ENCODE measurements around the gene PCBP3. TPM values are rescaled to one million over a fixed set of nuclear protein-coding genes. Genes with fewer than 3 reads are reported as not detected.

The PCBP3 gene
- polyA plus RNA-seq, 1 donor (not counting 4 experiments of a cell fraction or from before 2014, with no cell fraction given): 0.25 TPM

DNA sequence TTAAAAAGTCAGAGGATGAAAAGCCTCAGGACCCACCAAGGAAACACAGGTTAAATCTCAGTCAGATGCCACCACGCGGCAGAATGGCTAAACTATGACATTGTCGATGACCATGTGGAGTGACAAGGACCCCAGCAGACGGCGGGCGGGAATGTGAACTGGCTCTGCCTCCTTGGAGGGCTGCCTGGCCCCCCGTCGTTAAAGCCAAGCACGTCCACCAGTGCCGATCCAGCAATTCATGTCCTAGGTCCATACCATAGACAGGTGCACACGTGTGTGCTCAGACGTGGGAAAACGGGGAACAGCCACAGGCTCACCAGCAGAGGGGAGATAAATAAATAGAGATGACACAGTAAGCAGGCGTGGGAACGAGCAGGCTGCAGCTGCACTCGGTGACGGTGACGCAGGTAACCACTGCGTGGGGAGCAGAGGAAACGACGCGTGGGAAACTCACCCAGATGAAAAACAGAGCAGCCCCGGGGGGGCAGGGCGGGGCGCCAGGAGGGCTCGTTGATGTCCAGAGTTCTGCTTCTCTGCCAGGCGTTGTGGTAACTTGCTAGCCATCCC, 28.3 kb upstream of the PCBP3 start:
- dilution Hi-C loops (cut with MboI; ENCODE audit: extremely low pct_ligation_motif_present, low sequenced_read_pairs): no loop called here
- Histone ChIP-seq H3K27ac (ENCODE audit: control insufficient read depth, insufficient read depth, low read length) (no peak overlapping the region), H3K27me3 (ENCODE audit: control insufficient read depth, extremely low read depth, insufficient read depth, low read length) (peaks cover 29% of the 10 kb centered on the region), H3K36me3 (ENCODE audit: control insufficient read depth in 2 of 2, extremely low read depth in 1 of 2, insufficient read depth in 2 of 2, low read length in 2 of 2) (no peaks in the 10 kb centered on the region), H3K79me2 (ENCODE audit: control insufficient read depth, insufficient read depth, low read length) (no peaks in the 10 kb centered on the region), H4K20me1 (ENCODE audit: control insufficient read depth, extremely low read depth, insufficient read depth, low read length) (no peaks in the 10 kb centered on the region), H3K4me1 (ENCODE audit: control insufficient read depth, extremely low read depth, insufficient read depth, low read length) (peaks cover 8% of the 10 kb centered on the region), H3K9ac (ENCODE audit: control insufficient read depth, extremely low read depth, insufficient read depth, low read length) (no peak overlapping the region), H3K4me3 (ENCODE audit: control insufficient read depth in 2 of 3, extremely low read depth in 1 of 3, insufficient read depth in 2 of 3, low read depth in 1 of 3, low read length in 3 of 3) (no peak overlapping the region), H3K9me3 (ENCODE audit: control insufficient read depth, low read depth, low read length) (no peaks in the 10 kb centered on the region), H2AFZ (ENCODE audit: control insufficient read depth, low read length) (no peak overlapping the region), H3K4me2 (ENCODE audit: control insufficient read depth, extremely low read depth, insufficient read depth, low read depth, low read length) (no peak overlapping the region), H3K9me1 (ENCODE audit: control insufficient read depth, extremely low read depth, insufficient read depth, low read length) (no peaks in the 10 kb centered on the region)
- FAIRE-seq: no peak
- no peak for DNase-seq (ENCODE audit: low read depth, low spot score)
- TF ChIP-seq, protein P1, sequence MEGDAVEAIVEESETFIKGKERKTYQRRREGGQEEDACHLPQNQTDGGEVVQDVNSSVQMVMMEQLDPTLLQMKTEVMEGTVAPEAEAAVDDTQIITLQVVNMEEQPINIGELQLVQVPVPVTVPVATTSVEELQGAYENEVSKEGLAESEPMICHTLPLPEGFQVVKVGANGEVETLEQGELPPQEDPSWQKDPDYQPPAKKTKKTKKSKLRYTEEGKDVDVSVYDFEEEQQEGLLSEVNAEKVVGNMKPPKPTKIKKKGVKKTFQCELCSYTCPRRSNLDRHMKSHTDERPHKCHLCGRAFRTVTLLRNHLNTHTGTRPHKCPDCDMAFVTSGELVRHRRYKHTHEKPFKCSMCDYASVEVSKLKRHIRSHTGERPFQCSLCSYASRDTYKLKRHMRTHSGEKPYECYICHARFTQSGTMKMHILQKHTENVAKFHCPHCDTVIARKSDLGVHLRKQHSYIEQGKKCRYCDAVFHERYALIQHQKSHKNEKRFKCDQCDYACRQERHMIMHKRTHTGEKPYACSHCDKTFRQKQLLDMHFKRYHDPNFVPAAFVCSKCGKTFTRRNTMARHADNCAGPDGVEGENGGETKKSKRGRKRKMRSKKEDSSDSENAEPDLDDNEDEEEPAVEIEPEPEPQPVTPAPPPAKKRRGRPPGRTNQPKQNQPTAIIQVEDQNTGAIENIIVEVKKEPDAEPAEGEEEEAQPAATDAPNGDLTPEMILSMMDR (optimal IDR thresholded peaks at IDR 0.05 in 1 of 3, IDR thresholded peaks at IDR 0.05 in 1 of 3, conservative IDR thresholded peaks at IDR 0.05 in 1 of 3; ENCODE audit: extremely low read depth in 1 of 3, insufficient read depth in 2 of 3, low read length in 3 of 3): no peak
- no peak for TF ChIP-seq EZH2 (IDR thresholded peaks at IDR 0.05; ENCODE audit: low read length)

DNA sequence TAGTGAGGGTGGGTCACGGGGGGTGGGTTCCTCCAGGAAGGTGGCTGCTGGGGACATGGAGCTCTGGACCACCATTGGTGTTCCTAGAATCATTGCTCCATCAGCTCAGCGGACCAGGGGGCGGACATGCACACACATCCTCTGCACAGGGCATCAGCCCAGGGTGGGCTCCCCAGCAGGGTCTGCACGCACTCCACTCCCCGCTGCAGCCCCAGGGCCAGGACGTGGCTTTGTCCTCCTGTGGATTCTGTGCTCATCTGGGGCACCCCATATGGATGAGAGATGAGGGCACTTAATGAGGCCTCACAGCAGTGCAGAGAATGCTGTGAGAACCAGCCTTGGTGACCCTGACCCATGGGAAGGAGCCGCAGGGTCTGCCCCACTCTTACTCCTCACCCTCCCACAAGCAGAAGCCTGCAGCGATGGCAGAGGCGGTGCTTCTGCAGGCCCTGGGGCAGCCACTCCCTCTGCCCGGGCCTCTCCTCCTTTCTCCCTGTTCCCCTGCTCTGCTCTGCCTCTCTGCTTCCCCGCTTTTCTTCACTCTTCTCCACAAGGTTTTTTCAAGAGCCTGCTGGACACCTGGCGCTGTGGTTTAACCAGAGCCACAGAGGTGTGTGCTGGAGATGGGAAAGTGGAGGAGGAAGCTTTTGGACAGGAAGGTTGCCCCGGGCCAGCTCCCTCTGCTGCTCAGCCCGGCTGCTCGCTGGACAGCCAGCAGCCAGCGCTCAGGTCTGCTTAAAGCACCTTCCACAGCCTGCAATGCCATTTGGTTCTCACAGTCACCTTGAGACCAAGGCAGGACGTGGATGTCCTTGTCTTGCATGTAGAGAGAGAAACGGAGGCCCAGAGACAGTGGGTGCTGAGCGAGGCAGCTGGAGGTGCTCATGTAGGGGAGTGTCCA, 26.3 kb upstream of the PCBP3 start:
- DNase-seq (ENCODE audit: low read depth, low spot score) (no peak), FAIRE-seq (no peak)
- Histone ChIP-seq H2AFZ (ENCODE audit: control insufficient read depth, low read length) (no peak overlapping the region), H3K27ac (ENCODE audit: control insufficient read depth, insufficient read depth, low read length) (no peak overlapping the region), H3K79me2 (ENCODE audit: control insufficient read depth, insufficient read depth, low read length) (no peaks in the 10 kb centered on the region), H4K20me1 (ENCODE audit: control insufficient read depth, extremely low read depth, insufficient read depth, low read length) (no peaks in the 10 kb centered on the region), H3K27me3 (ENCODE audit: control insufficient read depth, extremely low read depth, insufficient read depth, low read length) (peaks cover 36% of the 10 kb centered on the region), H3K4me2 (ENCODE audit: control insufficient read depth, extremely low read depth, insufficient read depth, low read depth, low read length) (no peak overlapping the region), H3K4me1 (ENCODE audit: control insufficient read depth, extremely low read depth, insufficient read depth, low read length) (peaks cover 4% of the 10 kb centered on the region), H3K9ac (ENCODE audit: control insufficient read depth, extremely low read depth, insufficient read depth, low read length) (no peak overlapping the region), H3K36me3 (ENCODE audit: control insufficient read depth in 2 of 2, extremely low read depth in 1 of 2, insufficient read depth in 2 of 2, low read length in 2 of 2) (no peaks in the 10 kb centered on the region), H3K9me1 (ENCODE audit: control insufficient read depth, extremely low read depth, insufficient read depth, low read length) (no peaks in the 10 kb centered on the region), H3K4me3 (ENCODE audit: control insufficient read depth in 2 of 3, extremely low read depth in 1 of 3, insufficient read depth in 2 of 3, low read depth in 1 of 3, low read length in 3 of 3) (no peak overlapping the region), H3K9me3 (ENCODE audit: control insufficient read depth, low read depth, low read length) (no peaks in the 10 kb centered on the region)
- TF ChIP-seq, protein P1 (optimal IDR thresholded peaks at IDR 0.05 in 1 of 3, IDR thresholded peaks at IDR 0.05 in 1 of 3, conservative IDR thresholded peaks at IDR 0.05 in 1 of 3; ENCODE audit: extremely low read depth in 1 of 3, insufficient read depth in 2 of 3, low read length in 3 of 3): no peak
- TF ChIP-seq EZH2 (IDR thresholded peaks at IDR 0.05; ENCODE audit: low read length): no peak
- dilution Hi-C loops (cut with MboI; ENCODE audit: extremely low pct_ligation_motif_present, low sequenced_read_pairs): no loop called here
